Neural cell (in vitro differentiated cells): ENCODE measurements around the gene GINS2. TPM values are rescaled to one million over a fixed set of nuclear protein-coding genes. Genes with fewer than 3 reads are reported as not detected.

Experiments used
- H2AFZ ChIP-seq: fragments of 200-600, 300-800 bp; sonication (generic), shearing (Covaris generic); 2 replicates; pipeline ENCODE4 v1.6.0; 2014; ENCODE audit warnings: low read depth, mild to moderate bottlenecking, antibody characterized with exemption, low read length, moderate library complexity
- H3F3A ChIP-seq: fragments of 200-600 bp; shearing (Covaris generic); 2 replicates; pipeline ENCODE4 v1.6.1; 2016; ENCODE audit warnings: mild to moderate bottlenecking, moderate library complexity, mixed read lengths, antibody characterized with exemption, low read length; ENCODE audit not compliant: insufficient read depth, poor library complexity, severe bottlenecking
- H3K27ac ChIP-seq: fragments of 200-600, 300-800 bp; sonication (generic), shearing (Covaris generic); 2 replicates; pipeline ENCODE4 v1.5.1; 2014; ENCODE audit warnings: mild to moderate bottlenecking, low read length, moderate library complexity
- H3K27me3 ChIP-seq: fragments of 300-800, 200-600 bp; sonication (generic), shearing (Covaris generic); 2 replicates; pipeline ENCODE4 v1.6.0; 2014; ENCODE audit warnings: mild to moderate bottlenecking, low read depth, low read length, moderate library complexity; ENCODE audit not compliant: insufficient read depth
- H3K36me3 ChIP-seq: fragments of 300-800, 200-600 bp; sonication (generic), shearing (Covaris generic); 2 replicates; pipeline ENCODE4 v1.5.1; 2014; ENCODE audit warnings: mild to moderate bottlenecking, antibody characterized with exemption, low read length, moderate library complexity; ENCODE audit not compliant: insufficient read depth
- H3K4me2 ChIP-seq: fragments of 300-800, 200-600 bp; sonication (generic), shearing (Covaris generic); 2 replicates; pipeline ENCODE4 v1.6.0; 2014; ENCODE audit warnings: mild to moderate bottlenecking, low read length
- H3K4me3 ChIP-seq: fragments of 300-800, 200-600 bp; sonication (generic), shearing (Covaris generic); 2 replicates; pipeline ENCODE4 v1.5.1; 2014; ENCODE audit warnings: mild to moderate bottlenecking, low read length, moderate library complexity
- H3K79me2 ChIP-seq: fragments of 200-600 bp; shearing (Covaris generic); replicated peaks from 2 replicates; pipeline ENCODE4 v1.6.0; 2014; ENCODE audit warnings: mild to moderate bottlenecking, low read length, moderate library complexity; ENCODE audit not compliant: insufficient read depth
- H3K9ac ChIP-seq: fragments of 300-800, 200-600 bp; sonication (generic), shearing (Covaris generic); 2 replicates; pipeline ENCODE4 v1.6.1; 2016; ENCODE audit warnings: mild to moderate bottlenecking, low read length, mixed read lengths
- H3K9me2 ChIP-seq: fragments of 200-600 bp; shearing (Covaris generic); 2 replicates; pipeline ENCODE4 v1.6.1; 2016; ENCODE audit warnings: mild to moderate bottlenecking, low read length, mixed read lengths; ENCODE audit not compliant: insufficient read depth
- H3K9me3 ChIP-seq: fragments of 200-600, 300-800 bp; sonication (generic), shearing (Covaris generic); 2 replicates; pipeline ENCODE4 v1.6.1; 2016; ENCODE audit warnings: mild to moderate bottlenecking, mixed run types, low read length, moderate library complexity, mixed read lengths
- H4K20me1 ChIP-seq: fragments of 200-600 bp; shearing (Covaris generic); 2 replicates; pipeline ENCODE4 v1.6.1; 2016; ENCODE audit warnings: mild to moderate bottlenecking, mixed run types; ENCODE audit not compliant: insufficient read depth
- EP300 ChIP-seq: fragments of 450-650 bp; conservative IDR thresholded peaks from 2 replicates; pipeline ENCODE4 v1.6.1; 2014; ENCODE audit warnings: antibody characterized with exemption, mild to moderate bottlenecking, moderate library complexity; ENCODE audit not compliant: poor library complexity, severe bottlenecking
- EZH2 ChIP-seq: fragments of 200-600, 300-800 bp; shearing (Covaris generic), sonication (generic); IDR thresholded peaks from 2 replicates; pipeline ENCODE4 v1.6.1; 2014; ENCODE audit warnings: antibody characterized with exemption, low read length, borderline replicate concordance, mild to moderate bottlenecking; ENCODE audit not compliant: insufficient read depth, poor library complexity, severe bottlenecking
- MXI1 ChIP-seq: fragments of 450-650 bp; conservative IDR thresholded peaks from 2 replicates; pipeline ENCODE4 v1.6.1; 2014; ENCODE audit warnings: antibody characterized with exemption, mild to moderate bottlenecking; ENCODE audit not compliant: poor library complexity, severe bottlenecking
- POLR2AphosphoS5 ChIP-seq: IDR thresholded peaks from 2 replicates; pipeline ENCODE4 v1.6.1; 2012
- RAD21 ChIP-seq: fragments of 450-650 bp; conservative IDR thresholded peaks from 2 replicates; pipeline ENCODE4 v1.6.1; 2014; ENCODE audit warnings: antibody characterized with exemption, mild to moderate bottlenecking, moderate library complexity
- SMC3 ChIP-seq: fragments of 450-650 bp; conservative IDR thresholded peaks from 2 replicates; pipeline ENCODE4 v1.6.1; 2014; ENCODE audit warnings: antibody characterized with exemption, mild to moderate bottlenecking, moderate library complexity; ENCODE audit not compliant: poor library complexity
- TAF1 ChIP-seq: IDR thresholded peaks from 2 replicates; pipeline ENCODE4 v1.6.1; 2012; ENCODE audit warnings: low read depth
- polyA plus RNA-seq: library from polyadenylated mRNA; depleted of rRNA; stranded (reverse); fragments of >200 nt; gene quantifications from 2 replicates; pipeline ENCODE4 v1.2.3, GENCODE V29; 2014
- TF ChIP-seq, protein P1 (sequence below): IDR thresholded peaks from 2 replicates; pipeline ENCODE4 v1.6.1; 2012; ENCODE audit warnings: borderline replicate concordance
- TF ChIP-seq, protein P2 (sequence below): fragments of 450-650 bp; IDR thresholded peaks from 2 replicates; pipeline ENCODE4 v1.5.1; 2014; ENCODE audit warnings: antibody characterized with exemption, mild to moderate bottlenecking, moderate library complexity; ENCODE audit not compliant: poor library complexity, severe bottlenecking

The GINS2 gene
- polyA plus RNA-seq, 1 donor from 2014 or later = 9.2 TPM

DNA sequence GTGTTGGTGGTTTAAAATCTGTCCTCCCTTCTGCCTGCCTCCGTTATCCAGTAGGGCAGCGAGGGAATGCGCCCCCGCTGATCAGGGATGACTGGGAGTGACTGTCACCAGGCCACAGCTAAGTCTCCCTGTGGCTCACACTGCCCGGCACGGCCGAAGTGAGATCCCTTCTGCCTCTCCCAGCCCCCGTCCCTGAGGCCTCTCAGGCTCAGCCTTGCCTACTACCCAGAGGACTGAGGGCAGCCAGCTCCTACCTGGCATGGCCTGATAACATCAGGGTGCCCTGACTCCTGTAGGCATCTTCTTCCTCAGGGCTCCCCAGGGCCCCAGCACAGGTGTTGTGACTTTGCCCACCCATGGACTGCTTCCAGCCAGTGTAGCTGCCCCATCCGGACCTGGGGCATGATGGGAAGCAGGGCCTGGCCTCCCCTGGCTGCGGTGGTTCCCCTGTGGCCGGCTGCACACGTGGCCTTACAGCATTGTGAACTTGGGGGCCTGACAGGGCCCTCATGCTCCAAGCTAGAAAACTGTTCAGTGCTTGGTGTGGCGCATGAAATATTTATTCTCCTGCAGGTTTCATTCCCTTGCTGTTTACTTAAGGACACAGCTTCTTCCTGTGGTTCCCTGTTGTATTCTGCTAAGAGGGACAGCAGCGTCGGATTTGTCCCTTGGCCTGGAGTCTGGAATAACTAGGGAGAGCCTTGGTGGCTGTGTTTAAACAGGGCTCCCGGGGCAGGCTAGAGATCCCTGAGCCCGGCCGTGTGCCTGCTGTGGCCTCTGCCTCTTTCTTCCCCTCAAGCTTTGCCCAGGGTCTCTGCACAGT, 30.0 kb downstream of the GINS2 start:
- Histone ChIP-seq H3K9me2 (no peaks in the 10 kb centered on the region), H3F3A (no peaks in the 10 kb centered on the region), H3K36me3 (no peaks in the 10 kb centered on the region), H2AFZ (no peak overlapping the region), H3K9me3 (no peaks in the 10 kb centered on the region), H3K4me2 (no peak overlapping the region), H4K20me1 (no peaks in the 10 kb centered on the region), H3K79me2 (no peaks in the 10 kb centered on the region), H3K27me3 (no peaks in the 10 kb centered on the region), H3K27ac (no peak overlapping the region), H3K4me3 (no peak overlapping the region), H3K9ac (no peak overlapping the region)
- TF ChIP-seq TAF1 = no peak
- TF ChIP-seq POLR2AphosphoS5 = no peak
- no peak for TF ChIP-seq EP300
- no peak for TF ChIP-seq EZH2
- no peak for TF ChIP-seq MXI1
- TF ChIP-seq SMC3 = no peak
- TF ChIP-seq RAD21 = no peak
- TF ChIP-seq, protein P1, sequence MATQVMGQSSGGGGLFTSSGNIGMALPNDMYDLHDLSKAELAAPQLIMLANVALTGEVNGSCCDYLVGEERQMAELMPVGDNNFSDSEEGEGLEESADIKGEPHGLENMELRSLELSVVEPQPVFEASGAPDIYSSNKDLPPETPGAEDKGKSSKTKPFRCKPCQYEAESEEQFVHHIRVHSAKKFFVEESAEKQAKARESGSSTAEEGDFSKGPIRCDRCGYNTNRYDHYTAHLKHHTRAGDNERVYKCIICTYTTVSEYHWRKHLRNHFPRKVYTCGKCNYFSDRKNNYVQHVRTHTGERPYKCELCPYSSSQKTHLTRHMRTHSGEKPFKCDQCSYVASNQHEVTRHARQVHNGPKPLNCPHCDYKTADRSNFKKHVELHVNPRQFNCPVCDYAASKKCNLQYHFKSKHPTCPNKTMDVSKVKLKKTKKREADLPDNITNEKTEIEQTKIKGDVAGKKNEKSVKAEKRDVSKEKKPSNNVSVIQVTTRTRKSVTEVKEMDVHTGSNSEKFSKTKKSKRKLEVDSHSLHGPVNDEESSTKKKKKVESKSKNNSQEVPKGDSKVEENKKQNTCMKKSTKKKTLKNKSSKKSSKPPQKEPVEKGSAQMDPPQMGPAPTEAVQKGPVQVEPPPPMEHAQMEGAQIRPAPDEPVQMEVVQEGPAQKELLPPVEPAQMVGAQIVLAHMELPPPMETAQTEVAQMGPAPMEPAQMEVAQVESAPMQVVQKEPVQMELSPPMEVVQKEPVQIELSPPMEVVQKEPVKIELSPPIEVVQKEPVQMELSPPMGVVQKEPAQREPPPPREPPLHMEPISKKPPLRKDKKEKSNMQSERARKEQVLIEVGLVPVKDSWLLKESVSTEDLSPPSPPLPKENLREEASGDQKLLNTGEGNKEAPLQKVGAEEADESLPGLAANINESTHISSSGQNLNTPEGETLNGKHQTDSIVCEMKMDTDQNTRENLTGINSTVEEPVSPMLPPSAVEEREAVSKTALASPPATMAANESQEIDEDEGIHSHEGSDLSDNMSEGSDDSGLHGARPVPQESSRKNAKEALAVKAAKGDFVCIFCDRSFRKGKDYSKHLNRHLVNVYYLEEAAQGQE = no peak
- TF ChIP-seq, protein P2, sequence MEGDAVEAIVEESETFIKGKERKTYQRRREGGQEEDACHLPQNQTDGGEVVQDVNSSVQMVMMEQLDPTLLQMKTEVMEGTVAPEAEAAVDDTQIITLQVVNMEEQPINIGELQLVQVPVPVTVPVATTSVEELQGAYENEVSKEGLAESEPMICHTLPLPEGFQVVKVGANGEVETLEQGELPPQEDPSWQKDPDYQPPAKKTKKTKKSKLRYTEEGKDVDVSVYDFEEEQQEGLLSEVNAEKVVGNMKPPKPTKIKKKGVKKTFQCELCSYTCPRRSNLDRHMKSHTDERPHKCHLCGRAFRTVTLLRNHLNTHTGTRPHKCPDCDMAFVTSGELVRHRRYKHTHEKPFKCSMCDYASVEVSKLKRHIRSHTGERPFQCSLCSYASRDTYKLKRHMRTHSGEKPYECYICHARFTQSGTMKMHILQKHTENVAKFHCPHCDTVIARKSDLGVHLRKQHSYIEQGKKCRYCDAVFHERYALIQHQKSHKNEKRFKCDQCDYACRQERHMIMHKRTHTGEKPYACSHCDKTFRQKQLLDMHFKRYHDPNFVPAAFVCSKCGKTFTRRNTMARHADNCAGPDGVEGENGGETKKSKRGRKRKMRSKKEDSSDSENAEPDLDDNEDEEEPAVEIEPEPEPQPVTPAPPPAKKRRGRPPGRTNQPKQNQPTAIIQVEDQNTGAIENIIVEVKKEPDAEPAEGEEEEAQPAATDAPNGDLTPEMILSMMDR = no peak

- no peaks in the 10 kb centered on the region for H3K36me3 ChIP-seq
- H3K4me3 ChIP-seq = no peak overlapping the region
- H3K9me2 ChIP-seq = no peaks in the 10 kb centered on the region
- no peaks in the 10 kb centered on the region for H4K20me1 ChIP-seq
- no peaks in the 10 kb centered on the region for H3F3A ChIP-seq
- TF ChIP-seq EZH2 (no peak), MXI1 (no peak), EP300 (no peak), POLR2AphosphoS5 (no peak), RAD21 (no peak), TAF1 (no peak), SMC3 (no peak)
- TF ChIP-seq, protein P1 = no peak
- TF ChIP-seq, protein P2 = no peak
- H3K9ac ChIP-seq = no peak overlapping the region
- H2AFZ ChIP-seq = no peak overlapping the region
- H3K9me3 ChIP-seq = no peaks in the 10 kb centered on the region
- H3K4me2 ChIP-seq = no peak overlapping the region
- H3K27me3 ChIP-seq = no peaks in the 10 kb centered on the region
- H3K27ac ChIP-seq = no peak overlapping the region
- H3K79me2 ChIP-seq = no peaks in the 10 kb centered on the region
These were observed 30.8 kb downstream of the GINS2 start for GRCh38 chr16:85657996-85658395.
